Sigmoid colon (tissue), 7 donors: Measurements from ENCODE around the gene FAM50A. TPM values are rescaled to one million over a fixed set of nuclear protein-coding genes. Genes with fewer than 3 reads are reported as not detected.

ENCODE experiments used
- DNase-seq: peaks from one replicate; pipeline ENCODE4 v3.0.0-alpha.2; 2019
- H3K27ac ChIP-seq, 4 donors: fragments of 200-600 bp; sonication (generic); one replicate each; pipeline ENCODE4 v1.5.1; 2016 to 2019; ENCODE audit warnings: mild to moderate bottlenecking in 1 of 4
- H3K27me3 ChIP-seq, 3 donors: fragments of 200-600 bp; sonication (generic); one replicate each; pipeline ENCODE4 v1.5.1; 2019; ENCODE audit warnings: mild to moderate bottlenecking in 1 of 3
- H3K36me3 ChIP-seq, 4 donors: fragments of 200-600 bp; sonication (generic); one replicate each; pipeline ENCODE4 v1.5.1; 2016 to 2019
- H3K4me1 ChIP-seq, 4 donors: fragments of 200-600 bp; sonication (generic); one replicate each; pipeline ENCODE4 v1.5.1; 2017 to 2019
- H3K4me3 ChIP-seq, 4 donors: fragments of 200-600 bp; sonication (generic); one replicate each; pipeline ENCODE4 v1.5.1; 2017 to 2019; ENCODE audit warnings: mild to moderate bottlenecking in 2 of 4, moderate library complexity in 1 of 4
- H3K9me3 ChIP-seq, 4 donors: fragments of 200-600 bp in 3 of 4; sonication (generic) in 3 of 4; one replicate each; pipeline versions ENCODE4 v1.5.1 to v1.6.1; 2013 to 2019
- CTCF ChIP-seq, 4 experiments: fragments of 450-650 bp in 3 of 4; fragments of 200-600 bp in 1 of 4; IDR thresholded peaks; one replicate each; pipeline ENCODE4 v1.5.1; 2016 to 2019; ENCODE audit warnings: antibody characterized with exemption in 4 of 4, mild to moderate bottlenecking in 3 of 4, moderate library complexity in 2 of 4
- EP300 ChIP-seq, 4 donors: sonication (generic); formaldehyde crosslinking; IDR thresholded peaks; one replicate each; pipeline ENCODE4 v1.6.1; 2017; ENCODE audit warnings: antibody characterized with exemption in 4 of 4
- POLR2A ChIP-seq, 2 donors: fragments of 450-650 bp; IDR thresholded peaks; one replicate each; pipeline ENCODE4 v1.6.1; 2016; ENCODE audit warnings: antibody characterized with exemption in 2 of 2, mild to moderate bottlenecking in 2 of 2, moderate library complexity in 2 of 2
- POLR2AphosphoS5 ChIP-seq, 4 donors: sonication (generic); formaldehyde crosslinking; IDR thresholded peaks; one replicate each; pipeline ENCODE4 v1.6.1; 2017; ENCODE audit warnings: antibody characterized with exemption in 4 of 4
- WGBS, 2 donors: extraction: QIAGEN DNeasy Blood & Tissue Kit; methylation state at CpG; one replicate each; pipeline ENCODE4 v1.1.7; 2013; 5-methylcytosine and 5-hydroxymethylcytosine counted together
- intact Hi-C: fragments of 100-400 bp; cut with DNase I; formaldehyde crosslinking; loops from one replicate; pipeline ENCODE4 v1.15.1; 2023
- polyA plus RNA-seq, 3 donors: library from polyadenylated mRNA; stranded (reverse); fragments of 200-250 nt; gene quantifications; one replicate each; pipeline ENCODE4 v1.2.3, GENCODE V29; 2013
- total RNA-seq, 4 donors: library from RNA; depleted of rRNA; stranded (reverse); fragments of >200 nt; gene quantifications; one replicate each; pipeline ENCODE4 v1.1.0, GENCODE V29; 2016
- donor health status: healthy with polysubstance abuse.
- donor health status: Bipolar disorder and iron deficiency.
- donor health status: healthy.

Gene FAM50A
- total and polyA plus RNA-seq, 7 donors, result 40.5 to 85.1 (median 61.9) TPM

- Histone ChIP-seq H3K27ac (peak overlapping the region in 1 of 4 donors; percentile 16), H3K36me3 (peaks cover 0 to 7% (median 0%) of the 10 kb centered on the region in 4 donors), H3K4me1 (peaks cover 0 to 25% (median 15%) of the 10 kb centered on the region in 4 donors), H3K9me3 (no peaks in the 10 kb centered on the region), H3K27me3 (no peaks in the 10 kb centered on the region), H3K4me3 (no peak overlapping the region)
- no peak for TF ChIP-seq POLR2AphosphoS5 (IDR thresholded peaks at IDR 0.05)
- no peak for TF ChIP-seq CTCF (IDR thresholded peaks at IDR 0.05)
- TF ChIP-seq POLR2A (IDR thresholded peaks at IDR 0.05), result no peak
- TF ChIP-seq EP300 (IDR thresholded peaks at IDR 0.05), result no peak
- no peak for DNase-seq
- intact Hi-C loops, result no loop called here
- 92 to 93% methylated on average over 13 of the region's 13 CpGs for WGBS, 2 donors
Measured at GRCh38 chrX:154426916-154427770, 16.8 kb upstream of the FAM50A start.

GRCh38 chrX:154428176-154429171, 15.5 kb upstream of the FAM50A start, which contains the start of gene ATP6AP1:
Gene ATP6AP1, plus strand, starts transcription at chrX:154428677. Its CDS starts 16 bp downstream, at chrX:154428693.
- H3K27ac ChIP-seq, result peak within 1 kb of the TSS; percentile 80 to 87 (median 84)
- TF ChIP-seq POLR2AphosphoS5 (IDR thresholded peaks at IDR 0.05) (peak; percentile 60 to 81 (median 76)), POLR2A (IDR thresholded peaks at IDR 0.05) (no peak)

GRCh38 chrX:154429711-154430110, 14.2 kb upstream of the FAM50A start:
- Histone ChIP-seq H3K27me3 (no peaks in the 10 kb centered on the region), H3K4me1 (peaks cover 0 to 25% (median 15%) of the 10 kb centered on the region in 4 donors), H3K36me3 (peaks cover 0 to 28% (median 0%) of the 10 kb centered on the region in 4 donors), H3K4me3 (peak overlapping the region in 1 of 4 donors; percentile 79), H3K27ac (peak overlapping the region in 2 of 4 donors; percentile 80 to 81), H3K9me3 (no peaks in the 10 kb centered on the region)
- TF ChIP-seq POLR2AphosphoS5 (IDR thresholded peaks at IDR 0.05), result no peak
- no peak for TF ChIP-seq POLR2A (IDR thresholded peaks at IDR 0.05)
- no peak for TF ChIP-seq EP300 (IDR thresholded peaks at IDR 0.05)
- no peak for TF ChIP-seq CTCF (IDR thresholded peaks at IDR 0.05)
- no peak for DNase-seq
- 85 to 89% methylated on average over 2 of the region's 2 CpGs for WGBS, 2 donors
- intact Hi-C loops, result no loop called here

More at GRCh38 chrX:154428176-154429171, 15.5 kb upstream of the FAM50A start, which contains the start of gene ATP6AP1:
- Histone ChIP-seq H3K4me1 (peaks cover 0 to 25% (median 15%) of the 10 kb centered on the region in 4 donors), H3K36me3 (peaks cover 0 to 19% (median 0%) of the 10 kb centered on the region in 4 donors), H3K27me3 (no peaks in the 10 kb centered on the region), H3K4me3 (peak within 1 kb of the TSS; percentile 73 to 79 (median 74)), H3K9me3 (no peaks in the 10 kb centered on the region)
- intact Hi-C loops, result no loop called here
- peak; percentile 97 for DNase-seq
- WGBS, 2 donors, result 6 to 9% methylated on average over 87 of the region's 87 CpGs

- H3K4me3 ChIP-seq, result no peak overlapping the region
- peak overlapping the region in 1 of 4 donors; percentile 34 for H3K27ac ChIP-seq
- 70 to 82% methylated on average over 6 of the region's 6 CpGs for WGBS, 2 donors
- H3K36me3 ChIP-seq, result peaks cover 0 to 36% (median 0%) of the 10 kb centered on the region in 4 donors
- H3K27me3 ChIP-seq, result no peaks in the 10 kb centered on the region
- TF ChIP-seq POLR2AphosphoS5 (IDR thresholded peaks at IDR 0.05) (no peak), EP300 (IDR thresholded peaks at IDR 0.05) (no peak), CTCF (IDR thresholded peaks at IDR 0.05) (no peak), POLR2A (IDR thresholded peaks at IDR 0.05) (no peak)
- H3K4me1 ChIP-seq, result peaks cover 0 to 25% (median 15%) of the 10 kb centered on the region in 4 donors
- intact Hi-C loops, result no loop called here
- DNase-seq, result no peak
- no peaks in the 10 kb centered on the region for H3K9me3 ChIP-seq
Measured at GRCh38 chrX:154430479-154430878, 13.5 kb upstream of the FAM50A start.
